HepG2 (cell line): Measurements from ENCODE around the gene CD70. TPM values are rescaled to one million over a fixed set of nuclear protein-coding genes. Genes with fewer than 3 reads are reported as not detected.

Source experiments
- ATAC-seq: fragments of 200-7000 bp; cut with Tn5 transposase; 3 replicates; pipeline ENCODE4 v1.9.1; 2020; ENCODE audit warnings: mild to moderate bottlenecking, moderate library complexity
- BruUV-seq: library from RNA; stranded (reverse); fragments of 400-500 nt; replicated peaks from 2 replicates; lab custom pipeline; 2021; lab: Mats Ljungman, UMichigan
- CTCF ChIA-PET: fragments of 300-600 bp; formaldehyde crosslinking; extraction: SDS; loops from one replicate; lab custom pipeline; 2021; ENCODE audit warnings: low total read pairs, inconsistent platforms, low intra/inter-chr PET ratio; lab: Yijun Ruan, JAX
- POLR2A ChIA-PET: fragments of 350-600 bp; sonication (Branson Sonifier 250); formaldehyde crosslinking; loops from one replicate; lab custom pipeline; 2020; ENCODE audit warnings: antibody characterized with exemption, inconsistent platforms; lab: Yijun Ruan, JAX
- DNase-seq: peaks from one replicate; pipeline ENCODE4 v3.0.0-alpha.2; 2015; ENCODE audit warnings: low spot score
- FAIRE-seq: peaks from 3 replicates; lab custom pipeline; 2011; peaks lifted over from hg19 to GRCh38; lab: Jason Lieb, UNC
- H2AFZ ChIP-seq: one replicate; pipeline ENCODE4 v1.6.1; 2011; ENCODE audit warnings: low read length, inconsistent platforms
- H3K27ac ChIP-seq: fragments of 300-600 bp; 3 replicates; pipeline ENCODE4 v1.8.0; 2011; ENCODE audit warnings: mixed run types, mild to moderate bottlenecking, mixed read lengths, low read length, inconsistent platforms; ENCODE audit not compliant: insufficient read depth; ENCODE audit errors: extremely low read length
- H3K27me3 ChIP-seq, 2 experiments: fragments of 200-600 bp in 1 of 2; 2 replicates in 1 of 2; 3 replicates in 1 of 2; pipeline versions ENCODE4 v1.6.0 to v1.8.0; 2011; ENCODE audit warnings: low read length in 2 of 2, mild to moderate bottlenecking in 2 of 2, moderate library complexity in 2 of 2, inconsistent platforms in 1 of 2; ENCODE audit not compliant: insufficient read depth in 2 of 2, control insufficient read depth in 1 of 2
- H3K36me3 ChIP-seq, 2 experiments: fragments of 200-600 bp in 1 of 2; replicated peaks in 1 of 2; 2 replicates in 1 of 2; 3 replicates in 1 of 2; pipeline versions ENCODE4 v1.5.1 to v1.8.0; 2011; ENCODE audit warnings: low read length in 2 of 2, inconsistent platforms in 1 of 2; ENCODE audit not compliant: insufficient read depth in 2 of 2, control insufficient read depth in 1 of 2
- H3K4me1 ChIP-seq: 2 replicates; pipeline ENCODE4 v1.5.1; 2012; ENCODE audit warnings: low read length, inconsistent platforms; ENCODE audit not compliant: insufficient read depth
- H3K4me2 ChIP-seq: 2 replicates; pipeline ENCODE4 v1.6.0; 2011; ENCODE audit warnings: low read depth, low read length, inconsistent platforms
- H3K4me3 ChIP-seq, 3 experiments: fragments of 200-600 bp in 1 of 3; sonication (generic), shearing (Covaris generic) in 1 of 3; replicated peaks in 1 of 3; 2 replicates each; pipeline ENCODE4 v1.5.1; 2011 to 2016; ENCODE audit warnings: low read length in 3 of 3, inconsistent platforms in 2 of 3, low read depth in 2 of 3, mild to moderate bottlenecking in 2 of 3, control low read depth in 1 of 3, mixed read lengths in 1 of 3; ENCODE audit not compliant: insufficient read depth in 1 of 3
- H3K79me2 ChIP-seq: one replicate; pipeline ENCODE4 v1.6.1; 2011; ENCODE audit warnings: low read length, inconsistent platforms; ENCODE audit not compliant: insufficient read depth
- H3K9ac ChIP-seq: 2 replicates; pipeline ENCODE4 v1.6.0; 2011; ENCODE audit warnings: mild to moderate bottlenecking, low read depth, low read length, inconsistent platforms; ENCODE audit not compliant: insufficient read depth
- H3K9me3 ChIP-seq: 2 replicates; pipeline ENCODE4 v1.5.1; 2012; ENCODE audit warnings: mild to moderate bottlenecking, low read length
- H4K20me1 ChIP-seq: 2 replicates; pipeline ENCODE4 v1.6.0; 2011; ENCODE audit warnings: inconsistent platforms, mild to moderate bottlenecking, low read length, moderate library complexity; ENCODE audit not compliant: insufficient read depth
- CAMTA2 ChIP-seq: sonication (generic); formaldehyde crosslinking; IDR thresholded peaks from 2 replicates; pipeline ENCODE4 v1.4.0; 2020; ENCODE audit warnings: mild to moderate bottlenecking, missing genetic modification reagents, borderline replicate concordance
- DPF2 ChIP-seq: sonication (generic); formaldehyde crosslinking; IDR thresholded peaks from 2 replicates; pipeline ENCODE4 v1.4.0; 2020; ENCODE audit warnings: mild to moderate bottlenecking, low read depth, missing genetic modification reagents, borderline replicate concordance
- ESRRA ChIP-seq: sonication (generic); formaldehyde crosslinking; IDR thresholded peaks from 2 replicates; pipeline ENCODE4 v1.5.1; 2020; ENCODE audit warnings: mild to moderate bottlenecking, low read depth, missing genetic modification reagents
- JARID2 ChIP-seq: sonication (generic); formaldehyde crosslinking; IDR thresholded peaks from 2 replicates; pipeline ENCODE4 v1.8.1; 2023; ENCODE audit warnings: missing genetic modification reagents, inconsistent platforms; ENCODE audit not compliant: insufficient replicate concordance
- NR3C1 ChIP-seq: sonication (generic); formaldehyde crosslinking; IDR thresholded peaks from 2 replicates; pipeline ENCODE4 v1.4.0; 2020; ENCODE audit warnings: missing genetic modification reagents
- PHF5A ChIP-seq: IDR thresholded peaks from one replicate; pipeline ENCODE4 v1.6.1; 2018; ENCODE audit warnings: low read depth, missing genetic modification reagents; ENCODE audit not compliant: unreplicated experiment
- RERE ChIP-seq: IDR thresholded peaks from 2 replicates; pipeline ENCODE4 v1.6.1; 2016; ENCODE audit warnings: low read depth, missing genetic modification reagents, missing compliant biosample characterization
- SIX1 ChIP-seq: sonication (generic); formaldehyde crosslinking; IDR thresholded peaks from 2 replicates; pipeline ENCODE4 v1.4.0; 2020; ENCODE audit warnings: missing genetic modification reagents, borderline replicate concordance
- TCF7L2 ChIP-seq: IDR thresholded peaks from 2 replicates; pipeline ENCODE4 v1.6.1; 2011; ENCODE audit warnings: mild to moderate bottlenecking, low read depth, low read length, moderate library complexity
- ZBTB49 ChIP-seq: sonication (generic); formaldehyde crosslinking; IDR thresholded peaks from 2 replicates; pipeline ENCODE4 v1.4.0; 2020; ENCODE audit warnings: missing genetic modification reagents, borderline replicate concordance
- ZNF44 ChIP-seq: sonication (generic); formaldehyde crosslinking; IDR thresholded peaks from 2 replicates; pipeline ENCODE4 v1.5.1; 2020; ENCODE audit warnings: mild to moderate bottlenecking, missing genetic modification reagents
- ZNF710 ChIP-seq: sonication (generic); formaldehyde crosslinking; IDR thresholded peaks from 2 replicates; pipeline ENCODE4 v1.5.0; 2020; ENCODE audit warnings: mild to moderate bottlenecking, missing genetic modification reagents, borderline replicate concordance
- whole genome bisulfite sequencing: methylation state at CpG from one replicate; pipeline ENCODE4 v1.1.6; 2017; ENCODE audit warnings: low lambda C conversion rate; 5-methylcytosine and 5-hydroxymethylcytosine counted together
- in situ Hi-C: cut with HindIII; loops from 2 replicates; pipeline ENCODE4 v1.10.0; 2017; ENCODE audit warnings: low pct_unique_long_range_greater_than_20kb; ENCODE audit not compliant: extremely low pct_ligation_motif_present
- intact Hi-C: fragments of 100-400 bp; cut with micrococcal nuclease; formaldehyde crosslinking; loops from one replicate; pipeline ENCODE4 v1.10.0; 2022; ENCODE audit not compliant: unreplicated experiment
- polyA plus RNA-seq, 8 experiments: library from polyadenylated mRNA; depleted of rRNA in 3 of 8; stranded (reverse) in 7 of 8; unstranded in 1 of 8; fragments of >200 nt; fragmentation: Illumina TruSeq in 4 of 8; extraction: Trizol in 4 of 8; gene quantifications; 2 replicates each; pipeline versions ENCODE4 v1.2.1 to v1.2.3, GENCODE V29; 2011 to 2016; ENCODE audit warnings: low read depth in 4 of 8, missing spikeins in 1 of 8, mixed read lengths in 1 of 8; ENCODE audit not compliant: insufficient read depth in 1 of 8
- total RNA-seq, 5 experiments: library from RNA; depleted of rRNA; stranded (reverse); fragments of >200 nt; fragmentation: Illumina TruSeq; extraction: Trizol; gene quantifications; 2 replicates each; pipeline ENCODE4 v1.2.3, GENCODE V29; 2016; ENCODE audit warnings: low read depth in 1 of 5

The CD70 gene
- total and polyA plus RNA-seq, 2 of the 13 experiments (the other 11 are each of a cell fraction or from before 2014, with no cell fraction given), result 0.13 TPM; not detected in 1

GRCh38 chr19:6602729-6603114 lies 11.8 kb upstream of the CD70 start:
- intact Hi-C loops, result no loop called here
- POLR2A ChIA-PET, result no interaction called here

More at GRCh38 chr19:6602729-6603114, 11.8 kb upstream of the CD70 start:
- no peaks in the 10 kb centered on the region; a peak in 1 of 5 replicates for H3K27me3 ChIP-seq
- 65% methylated on average over 5 of the region's 5 CpGs for WGBS
- H3K27ac ChIP-seq, result no peak overlapping the region
- in situ Hi-C loops, result no loop called here
- no peak overlapping the region for H3K4me2 ChIP-seq
- H3K79me2 ChIP-seq, result no peaks in the 10 kb centered on the region
- FAIRE-seq (no peak), ATAC-seq (no peak), DNase-seq (no peak)
- CTCF ChIA-PET, result no interaction called here
- no TSS peak for BruUV-seq
- H2AFZ ChIP-seq, result no peak overlapping the region
- TF ChIP-seq CAMTA2 (CRISPR knock-in tag), result no peak
- no peak for TF ChIP-seq TCF7L2
- no peak for TF ChIP-seq ESRRA
- TF ChIP-seq ZNF710 (CRISPR knock-in tag), result no peak
- no peak for TF ChIP-seq SIX1 (CRISPR knock-in tag)
- TF ChIP-seq PHF5A (CRISPR knock-in tag), result no peak
- TF ChIP-seq RERE (CRISPR knock-in tag), result no peak
- no peak for TF ChIP-seq DPF2 (CRISPR knock-in tag)
- TF ChIP-seq ZBTB49, result no peak
- no peak for TF ChIP-seq NR3C1 (CRISPR knock-in tag)
- TF ChIP-seq ZNF44 (CRISPR knock-in tag), result no peak
- TF ChIP-seq JARID2, result no peak
- no peak overlapping the region for H3K9ac ChIP-seq
- H3K4me1 ChIP-seq, result peaks cover 30% of the 10 kb centered on the region
- no peaks in the 10 kb centered on the region for H3K9me3 ChIP-seq
- no peak overlapping the region for H3K4me3 ChIP-seq
- H3K36me3 ChIP-seq, result no peaks in the 10 kb centered on the region
- no peaks in the 10 kb centered on the region for H4K20me1 ChIP-seq
